ENCODE data around the gene FOXA1.
"Not testable (repeated sequence)": the region's sequence is repeated elsewhere in the genome, so short reads cannot be mapped to it uniquely, and the experiment has no call there.

FOXA1 gene

DNA sequence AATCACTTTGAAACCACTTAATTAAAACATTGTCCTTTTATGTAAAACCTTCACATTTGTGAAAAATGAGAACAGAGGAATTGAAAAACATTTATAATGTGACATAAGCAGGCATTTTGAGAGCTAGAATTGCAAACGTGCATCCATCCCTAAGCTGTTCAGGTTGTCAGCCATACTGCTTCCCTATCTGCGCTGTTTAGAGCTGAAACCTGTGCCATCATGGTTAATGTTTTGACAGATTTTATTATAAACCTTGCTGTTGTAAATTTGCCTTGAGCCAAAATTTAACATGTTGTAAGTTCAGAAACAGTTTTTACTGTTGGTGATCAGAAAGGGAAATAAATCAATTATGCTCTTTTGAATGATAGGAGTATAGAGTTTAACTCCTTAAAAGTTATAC lies 31.9 kb downstream of the FOXA1 start:
- no peak for DNase-seq

- peak in 1 of 58 donors; percentile 0 for DNase-seq
Observed at GRCh38 chr14:37559386-37559785, 35.7 kb downstream of the FOXA1 start.

DNA sequence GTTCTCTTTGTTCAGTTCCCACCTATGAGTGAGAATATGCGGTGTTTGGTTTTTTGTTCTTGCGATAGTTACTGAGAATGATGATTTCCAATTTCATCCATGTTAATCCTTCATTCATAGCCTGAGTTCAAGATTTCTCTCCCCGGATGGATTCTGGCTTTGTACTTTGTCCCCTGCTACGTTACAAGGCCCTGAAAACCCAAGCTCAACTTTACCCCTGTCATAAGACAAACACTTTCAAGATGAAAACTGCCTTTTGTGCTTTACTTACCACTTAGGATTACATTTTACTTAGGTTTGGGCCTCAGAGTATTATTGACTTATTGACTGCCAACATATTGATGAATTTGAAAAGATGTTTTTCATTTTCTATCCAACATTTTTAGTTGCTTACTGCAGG lies 36.3 kb downstream of the FOXA1 start:
- DNase-seq: no peak

DNA sequence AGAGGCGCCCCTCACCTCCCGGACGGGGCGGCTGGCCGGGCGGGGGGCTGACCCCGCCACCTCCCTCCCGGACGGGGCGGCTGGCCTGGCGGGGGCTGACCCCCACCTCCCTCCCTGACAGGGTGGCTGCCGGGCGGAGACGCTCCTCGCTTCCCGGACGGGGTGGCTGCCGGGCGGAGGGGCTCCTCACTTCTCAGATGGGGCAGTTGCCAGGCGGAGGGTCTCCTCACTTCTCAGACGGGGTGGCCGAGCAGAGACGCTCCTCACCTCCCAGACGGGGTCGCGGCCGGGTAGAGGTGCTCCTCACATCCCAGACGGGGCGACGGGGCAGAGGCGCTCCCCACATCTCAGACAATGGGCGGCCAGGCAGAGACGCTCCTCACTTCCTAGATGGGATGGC lies 39.5 kb downstream of the FOXA1 start:
- DNase-seq: not testable (repeated sequence)

DNA sequence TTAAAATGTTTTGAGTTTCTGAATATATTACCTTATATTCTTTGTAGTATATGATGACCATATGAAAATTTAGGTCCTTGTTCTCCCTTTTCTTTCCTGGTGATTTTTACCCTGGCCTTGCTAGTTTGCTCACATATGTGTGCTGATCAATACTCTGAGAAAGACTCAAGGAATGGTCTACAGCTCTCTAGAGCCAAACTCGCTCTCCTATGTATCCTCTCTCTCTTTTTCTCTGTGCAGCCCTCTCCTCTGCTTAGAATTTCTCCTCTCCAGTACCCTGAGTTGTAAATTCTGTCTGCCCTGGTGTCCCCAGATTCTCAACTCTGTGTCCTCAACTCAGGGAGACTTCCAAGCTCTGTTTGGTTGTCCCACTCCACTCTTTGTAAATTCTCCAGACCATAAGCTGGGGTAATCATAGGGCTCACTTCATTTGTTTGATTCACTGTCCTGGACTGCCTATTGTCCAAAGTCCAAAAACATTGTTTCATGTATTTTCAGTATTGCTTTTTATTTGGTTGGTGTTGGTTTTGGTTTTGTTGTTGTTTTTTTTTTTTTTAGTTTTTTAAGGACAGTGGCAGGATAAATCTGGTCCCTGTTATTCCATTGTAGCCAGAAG lies 41.0 kb downstream of the FOXA1 start:
- no peak for DNase-seq

DNA sequence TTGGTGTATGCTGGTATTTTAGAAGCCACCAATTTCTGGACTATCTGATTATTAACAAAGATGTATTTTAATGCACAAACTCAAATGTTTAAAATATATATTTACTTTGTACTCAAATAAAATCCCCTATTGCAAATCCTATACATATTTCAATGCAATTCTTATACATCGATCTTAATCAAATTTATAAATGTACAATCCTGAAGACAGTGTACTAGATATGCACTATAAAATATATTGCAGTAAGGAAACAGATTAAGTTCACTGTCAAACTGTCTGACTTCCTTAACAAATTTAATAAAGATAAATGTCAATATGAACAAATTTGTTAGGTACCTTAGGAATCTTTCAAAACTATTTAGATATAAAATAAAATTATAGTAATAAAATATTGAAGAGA lies 43.9 kb downstream of the FOXA1 start:
- DNase-seq: no peak

DNA sequence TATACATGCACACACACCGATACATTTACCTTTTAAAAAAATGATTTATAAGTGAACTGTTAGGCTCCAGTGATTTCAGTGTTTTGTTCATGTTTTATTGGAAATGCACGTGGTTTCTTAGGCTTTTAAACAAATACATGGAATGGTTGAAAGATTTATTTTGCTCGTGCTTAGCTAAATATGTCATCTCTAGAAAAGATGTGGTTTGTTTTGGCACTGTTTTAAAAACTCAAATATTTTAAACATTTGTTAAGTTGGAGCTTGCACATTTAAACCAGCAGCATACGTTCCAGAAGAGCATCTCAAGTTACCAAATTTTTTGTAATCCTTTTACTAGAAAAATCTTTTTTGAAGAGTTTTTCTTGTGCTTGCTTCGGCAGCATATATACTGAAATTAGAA lies 44.5 kb downstream of the FOXA1 start:
- no peak for DNase-seq

DNA sequence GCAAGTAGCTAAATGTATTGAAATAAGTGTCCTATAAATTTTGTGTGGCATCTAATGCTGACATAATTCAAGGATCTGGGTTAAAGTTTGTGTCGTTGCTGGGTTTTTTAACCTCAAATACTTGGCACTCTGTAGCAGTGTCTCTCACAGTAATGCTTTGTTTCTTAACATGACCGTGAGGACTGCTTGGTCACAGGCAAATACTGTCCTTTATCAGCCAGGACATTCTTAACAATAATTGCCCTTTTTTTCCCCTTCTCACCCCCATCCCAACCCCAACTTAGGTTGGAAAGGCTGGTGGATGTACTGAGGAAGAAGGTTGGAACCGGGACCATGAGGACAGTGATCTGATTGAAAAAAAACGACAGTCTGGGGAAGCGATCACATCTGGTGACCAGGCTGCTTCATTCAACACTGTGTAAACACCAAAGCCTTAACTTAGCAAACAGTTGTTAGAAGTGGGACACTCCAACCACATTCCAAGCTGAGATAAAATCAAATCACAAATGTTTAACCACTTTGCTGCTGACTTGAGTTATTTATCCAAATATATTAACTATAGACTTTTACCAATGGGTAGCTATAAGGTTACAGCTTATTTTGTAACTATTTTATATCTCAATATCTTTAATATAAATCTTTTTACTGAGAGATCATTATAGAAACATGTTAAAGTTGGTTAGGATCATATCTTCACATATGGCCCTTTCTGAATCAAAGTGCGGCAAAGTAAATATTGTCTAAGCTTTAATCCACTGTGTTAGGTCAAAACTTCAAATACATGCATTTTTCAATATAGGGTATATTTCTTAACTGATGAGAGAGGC lies 48.2 kb downstream of the FOXA1 start:
- DNase-seq: no peak

GRCh38 chr14:37545174-37545573 lies 49.9 kb downstream of the FOXA1 start:
- no peak for DNase-seq

GRCh38 chr14:37544407-37544806 lies 50.6 kb downstream of the FOXA1 start:
- DNase-seq: no peak

DNA sequence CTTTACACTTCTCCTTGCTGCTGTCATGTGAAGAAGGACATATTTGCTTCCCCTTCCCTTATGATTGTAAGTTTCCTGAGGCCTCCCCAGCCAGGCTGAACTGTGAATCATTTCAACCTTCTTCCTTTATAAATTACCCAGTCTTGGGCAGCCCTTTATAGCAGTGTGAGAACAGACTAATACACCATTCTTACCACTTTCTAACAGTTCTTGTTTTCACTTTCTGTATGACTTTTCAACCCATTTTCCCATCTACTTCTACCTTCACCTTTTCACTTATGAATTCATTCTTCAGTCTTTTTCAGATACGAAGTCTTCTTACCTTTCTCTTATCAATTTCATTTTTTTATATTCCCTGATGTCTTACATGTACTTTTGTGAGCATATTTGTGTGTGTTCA lies 55.1 kb downstream of the FOXA1 start:
- DNase-seq: no peak

Data from anterior cingulate cortex (tissue), 58 donors.